GM19467 (cell line): ENCODE measurements around the gene ADGRG4.
"Not testable (repeated sequence)": the region's sequence is repeated elsewhere in the genome, so short reads cannot be mapped to it uniquely, and the experiment has no call there.

Experiments
- ATAC-seq: cut with Tn5 transposase; IDR thresholded peaks from one replicate; pipeline ENCODE4 v1.9.1; 2021; ENCODE audit warnings: mild to moderate bottlenecking, moderate library complexity; ENCODE audit not compliant: unreplicated experiment

Gene ADGRG4

GRCh38 chrX:136300721-136301120 is at the start of gene ADGRG4:
TSS of gene ADGRG4 (plus strand) at chrX:136300963. CDS start at chrX:136308778, 7,815 bp downstream.
- ATAC-seq, result not testable (repeated sequence)

- ATAC-seq, result peak; percentile 62
Measured at GRCh38 chrX:136251041-136251991, 49.4 kb upstream of the ADGRG4 start, which contains the start of gene MAP7D3. TSS of gene MAP7D3 (minus strand) at chrX:136251400. CDS start at chrX:136251358, 42 bp downstream.

- no peak for ATAC-seq
Measured at GRCh38 chrX:136255541-136255940, 45.2 kb upstream of the ADGRG4 start.

GRCh38 chrX:136256026-136256425 is 44.7 kb upstream of the ADGRG4 start:
- no peak for ATAC-seq

- ATAC-seq, result no peak
Measured at GRCh38 chrX:136258951-136259350, 41.8 kb upstream of the ADGRG4 start.

GRCh38 chrX:136259543-136259942 is 41.2 kb upstream of the ADGRG4 start:
- ATAC-seq, result no peak

DNA sequence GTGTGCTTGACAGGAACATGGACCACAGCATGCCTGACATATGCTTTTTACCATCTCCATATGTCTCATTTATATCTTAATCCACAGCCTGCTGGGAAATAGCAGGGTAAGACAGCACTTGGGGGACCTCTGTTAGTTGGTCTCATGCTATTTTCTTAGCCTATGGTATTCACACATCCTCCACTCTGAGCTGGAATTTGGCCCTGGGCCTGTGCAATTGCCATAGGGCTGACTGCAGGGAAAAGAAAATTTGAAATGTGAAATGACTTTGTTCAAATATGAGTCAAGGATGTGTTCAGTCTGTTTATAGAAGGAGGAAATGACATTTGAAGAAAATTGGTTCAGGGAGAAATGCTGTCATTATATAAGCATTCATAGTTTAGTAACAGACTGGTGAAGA is 40.0 kb upstream of the ADGRG4 start:
- no peak for ATAC-seq

DNA sequence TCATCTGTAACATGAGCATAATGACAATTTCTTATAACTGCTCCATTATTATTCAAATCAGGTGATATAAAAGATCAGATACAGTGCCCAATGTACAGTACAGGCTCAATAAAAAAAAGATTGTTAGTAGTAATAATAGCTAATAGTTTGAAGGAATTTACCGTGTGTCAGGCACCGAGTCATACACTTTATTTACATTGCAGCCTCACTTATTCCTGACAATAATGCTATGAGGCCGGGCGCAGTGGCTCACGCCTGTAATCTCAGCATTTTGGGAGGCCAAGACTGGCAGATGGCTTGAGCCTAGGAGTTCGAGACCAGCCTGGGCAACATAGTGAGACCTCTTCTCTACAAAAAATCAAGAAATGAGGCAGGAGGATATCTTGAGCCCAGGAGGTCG is 39.4 kb upstream of the ADGRG4 start:
- ATAC-seq, result no peak

GRCh38 chrX:136262243-136262642 is 38.5 kb upstream of the ADGRG4 start:
- ATAC-seq, result no peak

DNA sequence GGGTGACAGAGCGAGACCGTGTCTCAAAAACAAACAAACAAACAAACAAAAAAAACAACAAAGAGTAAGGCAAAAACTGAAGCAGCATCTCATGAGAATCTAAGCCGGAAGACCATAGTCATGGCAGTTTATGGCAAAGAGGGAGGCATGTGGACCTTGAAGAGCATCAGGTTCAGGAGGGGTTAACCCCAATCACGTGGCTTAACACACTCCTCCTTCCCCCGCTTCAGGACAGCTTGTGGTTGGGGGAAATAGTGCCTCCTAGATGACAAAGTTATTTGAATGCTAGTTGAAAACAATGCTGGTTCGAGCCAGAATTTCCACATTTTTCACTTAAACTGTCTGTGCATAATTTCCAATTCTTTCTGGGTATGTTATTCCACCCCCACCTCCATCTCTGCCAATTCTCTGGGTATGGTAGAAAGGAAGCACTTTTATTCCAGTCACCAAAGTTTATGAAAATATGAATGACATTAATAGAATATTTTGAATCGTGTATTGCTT is 37.9 kb upstream of the ADGRG4 start:
- no peak for ATAC-seq

DNA sequence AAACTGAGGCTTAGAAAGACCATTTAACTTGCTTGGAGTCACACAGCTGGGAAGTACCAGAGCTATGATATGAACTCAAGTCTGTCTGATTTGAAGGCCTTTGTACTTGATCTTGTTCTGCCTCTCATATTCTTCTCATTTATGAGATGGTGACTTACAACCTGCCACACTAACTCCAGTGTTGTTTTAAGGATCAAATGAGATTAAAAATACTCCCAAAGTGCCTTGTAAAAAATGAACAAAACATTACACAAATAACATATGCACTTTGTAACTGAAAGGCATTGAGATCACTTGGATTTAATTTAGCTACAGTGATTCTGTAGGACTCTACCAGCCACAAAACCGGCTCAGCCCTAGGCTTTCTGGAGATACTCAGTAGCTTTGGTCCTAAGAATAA is 33.9 kb upstream of the ADGRG4 start:
- ATAC-seq, result no peak

DNA sequence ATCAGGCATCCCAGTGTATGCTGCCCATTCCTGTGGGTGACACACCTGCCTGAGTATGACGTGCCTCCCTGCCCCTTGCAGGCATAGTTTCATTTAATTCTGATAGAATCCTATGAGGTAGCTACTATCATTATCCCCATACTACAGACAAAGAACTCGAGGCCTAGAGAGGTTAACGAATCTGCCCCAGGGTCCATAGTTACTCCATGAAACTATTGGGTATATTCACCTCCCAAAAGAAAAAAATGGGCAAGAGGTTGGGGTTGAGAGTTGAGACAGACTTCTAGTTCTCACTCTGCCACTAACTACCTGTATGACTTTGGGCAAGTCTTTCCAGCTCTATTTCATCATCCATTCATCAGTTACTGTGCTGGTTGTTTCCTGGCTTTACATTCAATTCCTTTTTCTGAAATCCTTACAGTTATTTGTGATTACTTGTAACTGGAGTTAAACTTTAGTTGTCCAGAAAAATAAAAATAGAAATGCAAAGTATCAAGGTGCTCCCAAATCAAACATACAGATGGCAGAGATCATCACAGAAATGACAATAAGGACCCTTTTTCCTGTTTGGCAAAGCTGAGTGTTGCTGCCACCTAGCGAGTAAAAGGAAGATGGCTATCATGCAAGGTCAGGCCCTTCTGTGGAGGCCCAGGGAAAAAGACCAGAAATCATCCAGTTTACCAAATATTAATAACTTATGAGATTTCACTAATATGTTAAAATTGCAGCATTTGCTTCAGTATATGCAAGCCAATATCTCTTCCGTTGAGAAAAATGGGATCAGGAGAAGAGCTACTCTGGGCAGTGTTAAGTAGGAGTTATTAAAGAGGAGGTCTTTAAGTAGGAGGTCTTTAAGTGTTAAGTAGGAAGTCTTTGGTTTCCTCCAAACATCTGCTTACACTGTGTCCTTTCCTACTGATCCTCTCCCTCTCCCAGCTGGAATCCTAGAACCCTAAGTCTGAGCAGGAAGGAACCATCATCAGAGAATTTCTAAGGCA is 32.4 kb upstream of the ADGRG4 start:
- no peak for ATAC-seq

DNA sequence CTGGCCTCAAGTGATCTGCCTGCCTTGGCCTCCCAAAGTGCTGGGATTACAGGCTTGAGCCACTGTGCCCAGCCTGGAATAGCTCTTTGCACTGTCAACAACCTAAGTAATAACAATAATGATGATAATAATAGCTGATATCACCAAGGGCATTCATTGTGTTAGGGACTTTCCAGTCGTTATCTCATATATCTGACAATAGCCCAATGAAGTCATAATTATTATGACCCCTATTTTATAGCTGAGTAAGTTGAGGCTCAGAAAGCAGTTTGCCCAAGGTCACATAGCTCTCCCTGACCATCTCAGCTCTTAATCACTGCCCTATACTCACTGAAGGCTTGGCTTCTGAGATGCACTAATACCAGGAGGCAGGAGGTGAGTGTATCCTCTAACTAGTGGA is 30.8 kb upstream of the ADGRG4 start:
- no peak for ATAC-seq

- ATAC-seq, result no peak
Measured at GRCh38 chrX:136271300-136271699, 29.5 kb upstream of the ADGRG4 start.

DNA sequence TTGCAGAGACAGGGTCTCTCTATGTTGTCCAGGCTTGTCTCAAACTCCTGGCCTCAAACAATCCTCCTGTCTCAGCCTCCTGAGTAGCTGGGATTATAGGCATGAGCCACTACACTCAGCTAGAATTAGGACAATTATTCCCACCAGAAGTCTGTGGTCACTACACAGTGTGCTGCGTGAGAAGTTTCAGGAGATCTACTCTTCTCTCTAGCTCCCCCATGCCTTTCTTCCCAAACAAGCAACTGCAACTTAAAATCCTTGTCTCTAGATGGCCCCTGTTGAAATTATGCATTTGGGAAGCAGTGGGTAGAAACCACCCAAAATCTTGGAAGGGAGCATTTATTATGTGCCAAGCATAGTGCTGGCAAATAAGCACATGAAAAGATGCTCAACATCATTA is 28.4 kb upstream of the ADGRG4 start:
- ATAC-seq, result no peak

DNA sequence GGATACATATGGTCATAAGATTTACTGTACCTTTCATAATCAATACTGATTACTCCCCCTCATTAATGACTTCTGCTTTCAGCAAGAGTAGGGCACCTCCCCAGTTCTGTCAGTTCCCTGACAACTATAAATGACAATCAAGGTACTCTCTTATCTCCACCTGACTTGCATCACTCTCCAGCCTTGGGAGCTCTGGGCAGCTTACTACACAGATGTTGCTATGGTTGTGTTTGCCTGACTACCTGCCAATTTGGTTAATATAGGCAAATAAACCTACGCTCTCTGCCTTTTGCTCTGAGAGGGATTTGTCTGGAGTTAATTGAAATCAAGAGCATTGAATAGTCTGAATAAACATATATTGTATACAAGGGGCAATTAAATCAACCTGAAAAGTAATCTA is 26.8 kb upstream of the ADGRG4 start:
- ATAC-seq, result no peak

- ATAC-seq, result no peak
Measured at GRCh38 chrX:136275553-136275952, 25.2 kb upstream of the ADGRG4 start.

DNA sequence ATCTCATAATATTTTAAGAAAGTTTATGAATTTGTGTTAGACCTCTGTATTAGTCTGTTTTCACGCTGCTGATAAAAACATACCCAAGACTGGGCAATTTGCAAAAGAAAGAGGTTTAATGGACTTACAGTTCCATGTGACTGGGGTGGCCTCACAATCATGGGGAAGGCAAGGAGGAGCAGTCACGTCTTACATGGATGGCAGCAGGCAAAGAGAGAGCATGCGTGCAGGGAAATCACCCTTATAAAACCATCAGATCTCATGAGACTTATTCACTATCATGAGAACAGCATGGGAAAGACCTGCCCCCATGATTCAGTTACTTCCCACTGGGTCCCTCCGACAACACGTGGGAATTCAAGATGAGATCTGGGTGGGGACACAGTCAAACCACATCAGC is 14.4 kb upstream of the ADGRG4 start:
- not testable (repeated sequence) for ATAC-seq

GRCh38 chrX:136291824-136292223 is 8.9 kb upstream of the ADGRG4 start:
- no peak for ATAC-seq

- no peak for ATAC-seq
Measured at GRCh38 chrX:136292656-136293055, 8.1 kb upstream of the ADGRG4 start.

GRCh38 chrX:136295380-136295779 is 5.4 kb upstream of the ADGRG4 start:
- ATAC-seq, result no peak
